GM23338 (cell line): ENCODE data around the gene SMYD5. TPM values are rescaled to one million over a fixed set of nuclear protein-coding genes. Genes with fewer than 3 reads are reported as not detected.

ENCODE experiments used
- ATAC-seq: fragments of 200-7000 bp; cut with Tn5 transposase; 3 replicates; pipeline ENCODE4 v1.9.1; 2020
- DNase-seq: peaks from one replicate; pipeline ENCODE4 v3.0.0-alpha.2; 2015; ENCODE audit warnings: low spot score
- H2AFZ ChIP-seq: fragments of 200-600 bp; sonication (generic); 2 replicates; pipeline ENCODE4 v1.8.0; 2016; ENCODE audit warnings: antibody characterized with exemption, mild to moderate bottlenecking, moderate library complexity
- H3F3A ChIP-seq: fragments of 200-600 bp; sonication (generic); replicated peaks from 2 replicates; pipeline ENCODE4 v1.8.0; 2017; ENCODE audit warnings: antibody characterized with exemption, mixed run types, low read depth
- H3K27ac ChIP-seq: fragments of 200-600 bp; sonication (generic); 2 replicates; pipeline ENCODE4 v1.6.1; 2016; ENCODE audit warnings: low read depth
- H3K27me3 ChIP-seq: fragments of 200-600 bp; sonication (generic); 2 replicates; pipeline ENCODE4 v1.8.0; 2016; ENCODE audit warnings: mild to moderate bottlenecking, mixed run types, moderate library complexity; ENCODE audit not compliant: insufficient read depth
- H3K36me3 ChIP-seq: fragments of 200-600 bp; sonication (generic); 2 replicates; pipeline ENCODE4 v1.8.0; 2016; ENCODE audit warnings: mild to moderate bottlenecking; ENCODE audit not compliant: insufficient read depth
- H3K4me1 ChIP-seq: fragments of 200-600 bp; sonication (generic); 2 replicates; pipeline ENCODE4 v1.8.0; 2016; ENCODE audit warnings: mild to moderate bottlenecking, moderate library complexity; ENCODE audit not compliant: insufficient read depth
- H3K4me2 ChIP-seq: fragments of 200-600 bp; sonication (generic); 2 replicates; pipeline ENCODE4 v1.7.1; 2017; ENCODE audit warnings: mixed run types
- H3K4me3 ChIP-seq: fragments of 200-600 bp; sonication (generic); 2 replicates; pipeline ENCODE4 v1.6.1; 2016; ENCODE audit warnings: mixed run types
- H3K79me2 ChIP-seq: fragments of 200-600 bp; sonication (generic); replicated peaks from 2 replicates; pipeline ENCODE4 v1.8.0; 2017; ENCODE audit warnings: mild to moderate bottlenecking; ENCODE audit not compliant: insufficient read depth
- H3K9me2 ChIP-seq: fragments of 200-600 bp; sonication (generic); 2 replicates; pipeline ENCODE4 v1.8.0; 2017; ENCODE audit not compliant: insufficient read depth
- H4K20me1 ChIP-seq: fragments of 200-600 bp; sonication (generic); replicated peaks from 2 replicates; pipeline ENCODE4 v1.8.0; 2017; ENCODE audit warnings: mild to moderate bottlenecking; ENCODE audit not compliant: insufficient read depth
- H3K27ac Mint-ChIP-seq: 2 replicates; pipeline ENCODE4 v1.8.0; 2020; ENCODE audit warnings: inconsistent platforms, mild to moderate bottlenecking, moderate library complexity, mixed read lengths
- H3K27me3 Mint-ChIP-seq: 3 replicates; pipeline ENCODE4 v1.8.0; 2022; ENCODE audit warnings: low read depth, mild to moderate bottlenecking, moderate library complexity, mixed read lengths, inconsistent platforms; ENCODE audit not compliant: insufficient read depth, poor library complexity
- H3K36me3 Mint-ChIP-seq: 3 replicates; pipeline ENCODE4 v1.8.0; 2021; ENCODE audit warnings: low read depth, mild to moderate bottlenecking, inconsistent platforms, moderate library complexity, mixed read lengths
- H3K4me1 Mint-ChIP-seq: 3 replicates; pipeline ENCODE4 v1.8.0; 2020; ENCODE audit warnings: mild to moderate bottlenecking, inconsistent platforms, mixed read lengths
- H3K4me3 Mint-ChIP-seq: 3 replicates; pipeline ENCODE4 v1.8.0; 2021; ENCODE audit warnings: moderate library complexity, mild to moderate bottlenecking, inconsistent platforms, mixed read lengths
- H3K9me3 Mint-ChIP-seq: 3 replicates; pipeline ENCODE4 v1.8.0; 2020; ENCODE audit warnings: moderate library complexity, mild to moderate bottlenecking, inconsistent platforms, mixed read lengths
- EZH2 ChIP-seq: fragments of 200-600 bp; sonication (generic); IDR thresholded peaks from one replicate; pipeline ENCODE4 v1.8.0; 2017; ENCODE audit warnings: antibody characterized with exemption, mild to moderate bottlenecking, low read depth; ENCODE audit not compliant: unreplicated experiment
- EZH2phosphoT487 ChIP-seq: fragments of 200-600 bp; sonication (generic); IDR thresholded peaks from one replicate; pipeline ENCODE4 v1.8.1; 2018; ENCODE audit warnings: antibody characterized with exemption; ENCODE audit not compliant: unreplicated experiment
- NANOG ChIP-seq: IDR thresholded peaks from 2 replicates; pipeline ENCODE4 v1.6.1; 2016; ENCODE audit warnings: antibody characterized with exemption, borderline replicate concordance
- polyA plus RNA-seq: library from polyadenylated mRNA; unstranded; fragments of >200 nt; fragmentation: Nextera tagmentation; extraction: Ambion mirVana; gene quantifications from 2 replicates; pipeline ENCODE4 v1.2.1, GENCODE V29; 2016
- total RNA-seq: library from RNA; depleted of rRNA; stranded (reverse); fragments of >200 nt; shearing (Covaris generic); gene quantifications from 2 replicates; pipeline ENCODE4 v1.2.3, GENCODE V29; 2014
- TF ChIP-seq, protein P1 (sequence below): IDR thresholded peaks from 2 replicates; pipeline ENCODE4 v1.6.1; 2016; ENCODE audit warnings: antibody characterized with exemption
- TF ChIP-seq, protein P2 (sequence below), 2 experiments: fragments of 200-600 bp in 1 of 2; sonication (generic) in 1 of 2; conservative IDR thresholded peaks; 2 replicates each; pipeline versions ENCODE4 v1.5.1 to v1.6.1; 2016 to 2017; ENCODE audit warnings: antibody characterized with exemption in 2 of 2, low read depth in 2 of 2, mild to moderate bottlenecking in 2 of 2, moderate library complexity in 1 of 2
- TF ChIP-seq, protein P3 (sequence below): fragments of 250-450 bp; sonication (Bioruptor Pico); IDR thresholded peaks from 2 replicates; pipeline ENCODE4 v1.5.0; 2020; ENCODE audit warnings: mild to moderate bottlenecking, moderate library complexity

The SMYD5 gene
- total and polyA plus RNA-seq, 2 experiments from 2014 or later, result 20.5 to 45.8 TPM

DNA sequence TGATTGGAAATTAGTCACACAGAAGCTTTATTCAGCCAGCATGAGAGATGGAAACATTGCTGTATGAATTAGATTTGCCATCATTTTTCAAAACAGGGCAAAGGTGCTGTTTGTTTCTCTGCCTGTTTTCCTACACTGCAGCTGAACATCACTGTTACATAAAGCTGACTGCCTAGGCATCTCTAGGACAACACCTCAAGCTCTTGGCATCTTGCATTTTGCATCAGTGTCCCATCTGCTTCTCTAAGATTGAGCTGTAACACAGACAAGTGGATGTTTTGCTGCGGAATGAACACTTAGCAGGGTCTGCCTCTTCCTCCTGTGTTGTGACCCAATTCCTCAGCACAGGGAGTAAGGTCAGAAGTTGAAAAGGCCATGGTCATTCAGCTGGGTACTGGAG is 24.9 kb downstream of the SMYD5 start:
- H3K4me3 Mint-ChIP-seq, result no peak overlapping the region
- Histone ChIP-seq H3K9me2 (no peaks in the 10 kb centered on the region), H2AFZ (no peak overlapping the region), H3K4me2 (no peak overlapping the region; the same call in 1 of the 2 replicates), H3K4me3 (no peak overlapping the region), H4K20me1 (peaks cover 74% of the 10 kb centered on the region), H3K27me3 (no peaks in the 10 kb centered on the region), H3K36me3 (peaks cover 36% of the 10 kb centered on the region), H3F3A (peaks cover 6% of the 10 kb centered on the region; the same call in 1 of the 2 replicates), H3K27ac (peak overlapping the region; percentile 78), H3K79me2 (peaks cover 88% of the 10 kb centered on the region), H3K4me1 (peaks cover 29% of the 10 kb centered on the region)
- TF ChIP-seq, protein P1, sequence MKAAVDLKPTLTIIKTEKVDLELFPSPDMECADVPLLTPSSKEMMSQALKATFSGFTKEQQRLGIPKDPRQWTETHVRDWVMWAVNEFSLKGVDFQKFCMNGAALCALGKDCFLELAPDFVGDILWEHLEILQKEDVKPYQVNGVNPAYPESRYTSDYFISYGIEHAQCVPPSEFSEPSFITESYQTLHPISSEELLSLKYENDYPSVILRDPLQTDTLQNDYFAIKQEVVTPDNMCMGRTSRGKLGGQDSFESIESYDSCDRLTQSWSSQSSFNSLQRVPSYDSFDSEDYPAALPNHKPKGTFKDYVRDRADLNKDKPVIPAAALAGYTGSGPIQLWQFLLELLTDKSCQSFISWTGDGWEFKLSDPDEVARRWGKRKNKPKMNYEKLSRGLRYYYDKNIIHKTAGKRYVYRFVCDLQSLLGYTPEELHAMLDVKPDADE, result no peak
- TF ChIP-seq EZH2 (no peak), EZH2phosphoT487 (no peak), NANOG (no peak)
- TF ChIP-seq, protein P2, sequence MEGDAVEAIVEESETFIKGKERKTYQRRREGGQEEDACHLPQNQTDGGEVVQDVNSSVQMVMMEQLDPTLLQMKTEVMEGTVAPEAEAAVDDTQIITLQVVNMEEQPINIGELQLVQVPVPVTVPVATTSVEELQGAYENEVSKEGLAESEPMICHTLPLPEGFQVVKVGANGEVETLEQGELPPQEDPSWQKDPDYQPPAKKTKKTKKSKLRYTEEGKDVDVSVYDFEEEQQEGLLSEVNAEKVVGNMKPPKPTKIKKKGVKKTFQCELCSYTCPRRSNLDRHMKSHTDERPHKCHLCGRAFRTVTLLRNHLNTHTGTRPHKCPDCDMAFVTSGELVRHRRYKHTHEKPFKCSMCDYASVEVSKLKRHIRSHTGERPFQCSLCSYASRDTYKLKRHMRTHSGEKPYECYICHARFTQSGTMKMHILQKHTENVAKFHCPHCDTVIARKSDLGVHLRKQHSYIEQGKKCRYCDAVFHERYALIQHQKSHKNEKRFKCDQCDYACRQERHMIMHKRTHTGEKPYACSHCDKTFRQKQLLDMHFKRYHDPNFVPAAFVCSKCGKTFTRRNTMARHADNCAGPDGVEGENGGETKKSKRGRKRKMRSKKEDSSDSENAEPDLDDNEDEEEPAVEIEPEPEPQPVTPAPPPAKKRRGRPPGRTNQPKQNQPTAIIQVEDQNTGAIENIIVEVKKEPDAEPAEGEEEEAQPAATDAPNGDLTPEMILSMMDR (conservative IDR thresholded peaks at IDR 0.05; ENCODE audit: low read depth in 2 of 2), result no peak
- TF ChIP-seq, protein P3, sequence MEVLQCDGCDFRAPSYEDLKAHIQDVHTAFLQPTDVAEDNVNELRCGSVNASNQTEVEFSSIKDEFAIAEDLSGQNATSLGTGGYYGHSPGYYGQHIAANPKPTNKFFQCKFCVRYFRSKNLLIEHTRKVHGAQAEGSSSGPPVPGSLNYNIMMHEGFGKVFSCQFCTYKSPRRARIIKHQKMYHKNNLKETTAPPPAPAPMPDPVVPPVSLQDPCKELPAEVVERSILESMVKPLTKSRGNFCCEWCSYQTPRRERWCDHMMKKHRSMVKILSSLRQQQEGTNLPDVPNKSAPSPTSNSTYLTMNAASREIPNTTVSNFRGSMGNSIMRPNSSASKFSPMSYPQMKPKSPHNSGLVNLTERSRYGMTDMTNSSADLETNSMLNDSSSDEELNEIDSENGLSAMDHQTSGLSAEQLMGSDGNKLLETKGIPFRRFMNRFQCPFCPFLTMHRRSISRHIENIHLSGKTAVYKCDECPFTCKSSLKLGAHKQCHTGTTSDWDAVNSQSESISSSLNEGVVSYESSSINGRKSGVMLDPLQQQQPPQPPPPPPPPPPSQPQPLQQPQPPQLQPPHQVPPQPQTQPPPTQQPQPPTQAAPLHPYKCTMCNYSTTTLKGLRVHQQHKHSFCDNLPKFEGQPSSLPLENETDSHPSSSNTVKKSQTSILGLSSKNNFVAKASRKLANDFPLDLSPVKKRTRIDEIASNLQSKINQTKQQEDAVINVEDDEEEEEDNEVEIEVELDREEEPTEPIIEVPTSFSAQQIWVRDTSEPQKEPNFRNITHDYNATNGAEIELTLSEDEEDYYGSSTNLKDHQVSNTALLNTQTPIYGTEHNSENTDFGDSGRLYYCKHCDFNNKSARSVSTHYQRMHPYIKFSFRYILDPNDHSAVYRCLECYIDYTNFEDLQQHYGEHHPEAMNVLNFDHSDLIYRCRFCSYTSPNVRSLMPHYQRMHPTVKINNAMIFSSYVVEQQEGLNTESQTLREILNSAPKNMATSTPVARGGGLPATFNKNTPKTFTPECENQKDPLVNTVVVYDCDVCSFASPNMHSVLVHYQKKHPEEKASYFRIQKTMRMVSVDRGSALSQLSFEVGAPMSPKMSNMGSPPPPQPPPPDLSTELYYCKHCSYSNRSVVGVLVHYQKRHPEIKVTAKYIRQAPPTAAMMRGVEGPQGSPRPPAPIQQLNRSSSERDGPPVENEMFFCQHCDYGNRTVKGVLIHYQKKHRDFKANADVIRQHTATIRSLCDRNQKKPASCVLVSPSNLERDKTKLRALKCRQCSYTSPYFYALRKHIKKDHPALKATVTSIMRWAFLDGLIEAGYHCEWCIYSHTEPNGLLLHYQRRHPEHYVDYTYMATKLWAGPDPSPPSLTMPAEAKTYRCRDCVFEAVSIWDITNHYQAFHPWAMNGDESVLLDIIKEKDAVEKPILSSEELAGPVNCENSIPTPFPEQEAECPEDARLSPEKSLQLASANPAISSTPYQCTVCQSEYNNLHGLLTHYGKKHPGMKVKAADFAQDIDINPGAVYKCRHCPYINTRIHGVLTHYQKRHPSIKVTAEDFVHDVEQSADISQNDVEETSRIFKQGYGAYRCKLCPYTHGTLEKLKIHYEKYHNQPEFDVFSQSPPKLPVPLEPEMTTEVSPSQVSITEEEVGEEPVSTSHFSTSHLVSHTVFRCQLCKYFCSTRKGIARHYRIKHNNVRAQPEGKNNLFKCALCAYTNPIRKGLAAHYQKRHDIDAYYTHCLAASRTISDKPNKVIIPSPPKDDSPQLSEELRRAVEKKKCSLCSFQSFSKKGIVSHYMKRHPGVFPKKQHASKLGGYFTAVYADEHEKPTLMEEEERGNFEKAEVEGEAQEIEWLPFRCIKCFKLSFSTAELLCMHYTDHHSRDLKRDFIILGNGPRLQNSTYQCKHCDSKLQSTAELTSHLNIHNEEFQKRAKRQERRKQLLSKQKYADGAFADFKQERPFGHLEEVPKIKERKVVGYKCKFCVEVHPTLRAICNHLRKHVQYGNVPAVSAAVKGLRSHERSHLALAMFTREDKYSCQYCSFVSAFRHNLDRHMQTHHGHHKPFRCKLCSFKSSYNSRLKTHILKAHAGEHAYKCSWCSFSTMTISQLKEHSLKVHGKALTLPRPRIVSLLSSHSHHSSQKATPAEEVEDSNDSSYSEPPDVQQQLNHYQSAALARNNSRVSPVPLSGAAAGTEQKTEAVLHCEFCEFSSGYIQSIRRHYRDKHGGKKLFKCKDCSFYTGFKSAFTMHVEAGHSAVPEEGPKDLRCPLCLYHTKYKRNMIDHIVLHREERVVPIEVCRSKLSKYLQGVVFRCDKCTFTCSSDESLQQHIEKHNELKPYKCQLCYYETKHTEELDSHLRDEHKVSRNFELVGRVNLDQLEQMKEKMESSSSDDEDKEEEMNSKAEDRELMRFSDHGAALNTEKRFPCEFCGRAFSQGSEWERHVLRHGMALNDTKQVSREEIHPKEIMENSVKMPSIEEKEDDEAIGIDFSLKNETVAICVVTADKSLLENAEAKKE, result no peak
- H3K9me3 Mint-ChIP-seq, result no peaks in the 10 kb centered on the region
- H3K36me3 Mint-ChIP-seq, result peaks cover 71% of the 10 kb centered on the region
- DNase-seq (no peak), ATAC-seq (no peak)
- peak overlapping the region; percentile 96 for H3K27ac Mint-ChIP-seq
- H3K27me3 Mint-ChIP-seq, result peaks cover 7% of the 10 kb centered on the region
- H3K4me1 Mint-ChIP-seq, result peaks cover 29% of the 10 kb centered on the region
